Measurements from ENCODE around the gene FIGN. TPM values are rescaled to one million over a fixed set of nuclear protein-coding genes. Genes with fewer than 3 reads are reported as not detected.

Gene FIGN
- total and polyA plus RNA-seq, 4 donors, result 1.1 to 7.8 (median 5.1) TPM

- peaks cover 2 to 52% (median 40%) of the 10 kb centered on the region in 4 donors for H3K4me1 ChIP-seq (ENCODE audit: control insufficient read depth in 4 of 4, insufficient read depth in 4 of 4, low read length in 3 of 4)
- no peak overlapping the region for H3K4me3 ChIP-seq (ENCODE audit: low read depth in 1 of 3, low read length in 3 of 3)
- H3K36me3 ChIP-seq (ENCODE audit: control insufficient read depth in 4 of 4, insufficient read depth in 3 of 4, low read depth in 1 of 4, low read length in 3 of 4), result no peaks in the 10 kb centered on the region
- H3K9ac ChIP-seq (ENCODE audit: low read depth in 1 of 2, low read length in 2 of 2), result no peak overlapping the region
- DNase-seq (ENCODE audit: low spot score), result no peak
- no peaks in the 10 kb centered on the region for H3K9me3 ChIP-seq (ENCODE audit: control insufficient read depth in 4 of 4, low read length in 3 of 4)
- no peak overlapping the region for H3K27ac ChIP-seq (ENCODE audit: low read depth in 1 of 2, low read length in 2 of 2)
- H3K27me3 ChIP-seq (ENCODE audit: control insufficient read depth in 4 of 4, insufficient read depth in 4 of 4, low read length in 3 of 4), result no peaks in the 10 kb centered on the region
- WGBS, result 77% methylated on average over 7 of the region's 7 CpGs
- no peak for TF ChIP-seq RXRA (IDR thresholded peaks at IDR 0.05)
- TF ChIP-seq TAF1 (conservative IDR thresholded peaks at IDR 0.05), result no peak
- TF ChIP-seq, protein P1, sequence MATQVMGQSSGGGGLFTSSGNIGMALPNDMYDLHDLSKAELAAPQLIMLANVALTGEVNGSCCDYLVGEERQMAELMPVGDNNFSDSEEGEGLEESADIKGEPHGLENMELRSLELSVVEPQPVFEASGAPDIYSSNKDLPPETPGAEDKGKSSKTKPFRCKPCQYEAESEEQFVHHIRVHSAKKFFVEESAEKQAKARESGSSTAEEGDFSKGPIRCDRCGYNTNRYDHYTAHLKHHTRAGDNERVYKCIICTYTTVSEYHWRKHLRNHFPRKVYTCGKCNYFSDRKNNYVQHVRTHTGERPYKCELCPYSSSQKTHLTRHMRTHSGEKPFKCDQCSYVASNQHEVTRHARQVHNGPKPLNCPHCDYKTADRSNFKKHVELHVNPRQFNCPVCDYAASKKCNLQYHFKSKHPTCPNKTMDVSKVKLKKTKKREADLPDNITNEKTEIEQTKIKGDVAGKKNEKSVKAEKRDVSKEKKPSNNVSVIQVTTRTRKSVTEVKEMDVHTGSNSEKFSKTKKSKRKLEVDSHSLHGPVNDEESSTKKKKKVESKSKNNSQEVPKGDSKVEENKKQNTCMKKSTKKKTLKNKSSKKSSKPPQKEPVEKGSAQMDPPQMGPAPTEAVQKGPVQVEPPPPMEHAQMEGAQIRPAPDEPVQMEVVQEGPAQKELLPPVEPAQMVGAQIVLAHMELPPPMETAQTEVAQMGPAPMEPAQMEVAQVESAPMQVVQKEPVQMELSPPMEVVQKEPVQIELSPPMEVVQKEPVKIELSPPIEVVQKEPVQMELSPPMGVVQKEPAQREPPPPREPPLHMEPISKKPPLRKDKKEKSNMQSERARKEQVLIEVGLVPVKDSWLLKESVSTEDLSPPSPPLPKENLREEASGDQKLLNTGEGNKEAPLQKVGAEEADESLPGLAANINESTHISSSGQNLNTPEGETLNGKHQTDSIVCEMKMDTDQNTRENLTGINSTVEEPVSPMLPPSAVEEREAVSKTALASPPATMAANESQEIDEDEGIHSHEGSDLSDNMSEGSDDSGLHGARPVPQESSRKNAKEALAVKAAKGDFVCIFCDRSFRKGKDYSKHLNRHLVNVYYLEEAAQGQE (IDR thresholded peaks at IDR 0.05), result no peak
- no peak for TF ChIP-seq NR2F2 (IDR thresholded peaks at IDR 0.05)
- TF ChIP-seq, protein P2, sequence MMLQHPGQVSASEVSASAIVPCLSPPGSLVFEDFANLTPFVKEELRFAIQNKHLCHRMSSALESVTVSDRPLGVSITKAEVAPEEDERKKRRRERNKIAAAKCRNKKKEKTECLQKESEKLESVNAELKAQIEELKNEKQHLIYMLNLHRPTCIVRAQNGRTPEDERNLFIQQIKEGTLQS (IDR thresholded peaks at IDR 0.05), result no peak
- no peak for TF ChIP-seq RAD21 (IDR thresholded peaks at IDR 0.05)
These were observed 22.1 kb downstream of the FIGN start for GRCh38 chr2:163713534-163714311.

DNA sequence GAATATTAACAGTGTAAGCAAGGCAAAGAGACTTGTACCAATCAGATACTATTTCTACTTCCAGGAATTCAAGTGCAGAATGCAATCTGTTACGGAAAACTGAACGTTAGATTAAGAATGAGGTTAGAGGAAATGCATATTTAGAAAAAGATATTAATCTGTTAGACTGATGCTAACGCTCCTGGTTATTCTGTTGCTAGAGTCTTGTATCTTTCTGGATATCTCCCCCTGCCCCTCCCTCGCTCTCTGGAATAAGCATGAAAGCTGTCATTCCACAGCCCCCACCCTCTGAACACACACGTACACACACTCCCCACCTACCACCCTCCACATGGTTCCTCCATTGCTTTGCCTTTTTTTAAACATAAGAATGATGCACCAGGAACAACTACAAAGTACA, 24.1 kb downstream of the FIGN start:
- Histone ChIP-seq H3K4me1 (ENCODE audit: control insufficient read depth in 4 of 4, insufficient read depth in 4 of 4, low read length in 3 of 4) (peaks cover 3 to 40% (median 38%) of the 10 kb centered on the region in 4 donors), H3K4me3 (ENCODE audit: low read depth in 1 of 3, low read length in 3 of 3) (no peak overlapping the region), H3K27me3 (ENCODE audit: control insufficient read depth in 4 of 4, insufficient read depth in 4 of 4, low read length in 3 of 4) (no peaks in the 10 kb centered on the region), H3K36me3 (ENCODE audit: control insufficient read depth in 4 of 4, insufficient read depth in 3 of 4, low read depth in 1 of 4, low read length in 3 of 4) (no peaks in the 10 kb centered on the region), H3K27ac (ENCODE audit: low read depth in 1 of 2, low read length in 2 of 2) (no peak overlapping the region), H3K9me3 (ENCODE audit: control insufficient read depth in 4 of 4, low read length in 3 of 4) (no peaks in the 10 kb centered on the region), H3K9ac (ENCODE audit: low read depth in 1 of 2, low read length in 2 of 2) (no peak overlapping the region)
- TF ChIP-seq FOXA1 (IDR thresholded peaks at IDR 0.05) (no peak), HNF4A (conservative IDR thresholded peaks at IDR 0.05) (no peak), YY1 (IDR thresholded peaks at IDR 0.05) (no peak), EGR1 (IDR thresholded peaks at IDR 0.05; ENCODE audit: low read depth in 2 of 2) (no peak), NR2F2 (IDR thresholded peaks at IDR 0.05) (no peak), TAF1 (conservative IDR thresholded peaks at IDR 0.05) (no peak), FOXA2 (IDR thresholded peaks at IDR 0.05) (no peak), JUND (IDR thresholded peaks at IDR 0.05) (no peak), RAD21 (IDR thresholded peaks at IDR 0.05) (no peak), RXRA (IDR thresholded peaks at IDR 0.05) (no peak), HNF4G (IDR thresholded peaks at IDR 0.05) (no peak), GABPA (IDR thresholded peaks at IDR 0.05 in 1 of 2, conservative IDR thresholded peaks at IDR 0.05 in 1 of 2) (no peak)
- TF ChIP-seq, protein P3, sequence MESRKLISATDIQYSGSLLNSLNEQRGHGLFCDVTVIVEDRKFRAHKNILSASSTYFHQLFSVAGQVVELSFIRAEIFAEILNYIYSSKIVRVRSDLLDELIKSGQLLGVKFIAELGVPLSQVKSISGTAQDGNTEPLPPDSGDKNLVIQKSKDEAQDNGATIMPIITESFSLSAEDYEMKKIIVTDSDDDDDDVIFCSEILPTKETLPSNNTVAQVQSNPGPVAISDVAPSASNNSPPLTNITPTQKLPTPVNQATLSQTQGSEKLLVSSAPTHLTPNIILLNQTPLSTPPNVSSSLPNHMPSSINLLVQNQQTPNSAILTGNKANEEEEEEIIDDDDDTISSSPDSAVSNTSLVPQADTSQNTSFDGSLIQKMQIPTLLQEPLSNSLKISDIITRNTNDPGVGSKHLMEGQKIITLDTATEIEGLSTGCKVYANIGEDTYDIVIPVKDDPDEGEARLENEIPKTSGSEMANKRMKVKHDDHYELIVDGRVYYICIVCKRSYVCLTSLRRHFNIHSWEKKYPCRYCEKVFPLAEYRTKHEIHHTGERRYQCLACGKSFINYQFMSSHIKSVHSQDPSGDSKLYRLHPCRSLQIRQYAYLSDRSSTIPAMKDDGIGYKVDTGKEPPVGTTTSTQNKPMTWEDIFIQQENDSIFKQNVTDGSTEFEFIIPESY (IDR thresholded peaks at IDR 0.05), result no peak
- TF ChIP-seq, protein P4, sequence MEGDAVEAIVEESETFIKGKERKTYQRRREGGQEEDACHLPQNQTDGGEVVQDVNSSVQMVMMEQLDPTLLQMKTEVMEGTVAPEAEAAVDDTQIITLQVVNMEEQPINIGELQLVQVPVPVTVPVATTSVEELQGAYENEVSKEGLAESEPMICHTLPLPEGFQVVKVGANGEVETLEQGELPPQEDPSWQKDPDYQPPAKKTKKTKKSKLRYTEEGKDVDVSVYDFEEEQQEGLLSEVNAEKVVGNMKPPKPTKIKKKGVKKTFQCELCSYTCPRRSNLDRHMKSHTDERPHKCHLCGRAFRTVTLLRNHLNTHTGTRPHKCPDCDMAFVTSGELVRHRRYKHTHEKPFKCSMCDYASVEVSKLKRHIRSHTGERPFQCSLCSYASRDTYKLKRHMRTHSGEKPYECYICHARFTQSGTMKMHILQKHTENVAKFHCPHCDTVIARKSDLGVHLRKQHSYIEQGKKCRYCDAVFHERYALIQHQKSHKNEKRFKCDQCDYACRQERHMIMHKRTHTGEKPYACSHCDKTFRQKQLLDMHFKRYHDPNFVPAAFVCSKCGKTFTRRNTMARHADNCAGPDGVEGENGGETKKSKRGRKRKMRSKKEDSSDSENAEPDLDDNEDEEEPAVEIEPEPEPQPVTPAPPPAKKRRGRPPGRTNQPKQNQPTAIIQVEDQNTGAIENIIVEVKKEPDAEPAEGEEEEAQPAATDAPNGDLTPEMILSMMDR (IDR thresholded peaks at IDR 0.05; ENCODE audit: low read depth, low read length, missing input control), result no peak
- TF ChIP-seq, protein P1 (IDR thresholded peaks at IDR 0.05), result no peak
- TF ChIP-seq, protein P5, sequence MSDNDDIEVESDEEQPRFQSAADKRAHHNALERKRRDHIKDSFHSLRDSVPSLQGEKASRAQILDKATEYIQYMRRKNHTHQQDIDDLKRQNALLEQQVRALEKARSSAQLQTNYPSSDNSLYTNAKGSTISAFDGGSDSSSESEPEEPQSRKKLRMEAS (IDR thresholded peaks at IDR 0.05), result no peak
- TF ChIP-seq, protein P2 (IDR thresholded peaks at IDR 0.05), result no peak
- WGBS, result 85% methylated on average over 5 of the region's 5 CpGs
- no peak for DNase-seq (ENCODE audit: low spot score)

Data from liver (tissue), 9 donors.